Measurements from ENCODE around the gene MOV10L1.

- TF ChIP-seq CTCF (IDR thresholded peaks at IDR 0.05; ENCODE audit: low read depth, low read length) (no peak), EZH2phosphoT487 (IDR thresholded peaks at IDR 0.05; ENCODE audit: low read depth) (no peak)
Observed at GRCh38 chr22:50102946-50103345, 13.1 kb downstream of the MOV10L1 start.
